Duodenal mucosa (tissue), 2 donors: ENCODE data around the gene DCLK3.

ENCODE experiments used
- H3K27ac ChIP-seq: one replicate; pipeline ENCODE4 v1.7.0; 2013; ENCODE audit warnings: low read depth, low read length
- H3K27me3 ChIP-seq, 2 donors: one replicate each; pipeline ENCODE4 v1.7.0; 2013; ENCODE audit warnings: low read length in 2 of 2, control low read depth in 1 of 2; ENCODE audit not compliant: insufficient read depth in 2 of 2, control insufficient read depth in 1 of 2
- H3K36me3 ChIP-seq, 2 donors: one replicate each; pipeline ENCODE4 v1.7.0; 2013; ENCODE audit warnings: low read length in 2 of 2, control low read depth in 1 of 2; ENCODE audit not compliant: insufficient read depth in 2 of 2, control insufficient read depth in 1 of 2
- H3K4me1 ChIP-seq, 2 donors: one replicate each; pipeline ENCODE4 v1.7.0; 2013; ENCODE audit warnings: low read length in 2 of 2, control low read depth in 1 of 2; ENCODE audit not compliant: insufficient read depth in 2 of 2, control insufficient read depth in 1 of 2
- H3K4me3 ChIP-seq, 2 donors: one replicate each; pipeline ENCODE4 v1.7.0; 2013; ENCODE audit warnings: low read length in 2 of 2, low read depth in 1 of 2
- H3K9ac ChIP-seq, 2 donors: one replicate each; pipeline ENCODE4 v1.7.0; 2013; ENCODE audit warnings: low read length in 2 of 2, low read depth in 1 of 2
- H3K9me3 ChIP-seq, 2 donors: one replicate each; pipeline ENCODE4 v1.7.0; 2013; ENCODE audit warnings: low read length in 2 of 2, control low read depth in 1 of 2; ENCODE audit not compliant: control insufficient read depth in 1 of 2

Gene DCLK3

GRCh38 chr3:36710606-36711005 lies 53.7 kb downstream of the DCLK3 start:
- H3K4me1 ChIP-seq: no peaks in the 10 kb centered on the region
- no peak overlapping the region for H3K9ac ChIP-seq
- H3K27ac ChIP-seq: no peak overlapping the region
- H3K27me3 ChIP-seq: no peaks in the 10 kb centered on the region
- H3K36me3 ChIP-seq: no peaks in the 10 kb centered on the region
- H3K9me3 ChIP-seq: no peaks in the 10 kb centered on the region
- no peak overlapping the region for H3K4me3 ChIP-seq

- no peak overlapping the region for H3K4me3 ChIP-seq
- no peak overlapping the region for H3K27ac ChIP-seq
- H3K4me1 ChIP-seq: no peaks in the 10 kb centered on the region
- no peaks in the 10 kb centered on the region for H3K36me3 ChIP-seq
- H3K27me3 ChIP-seq: no peaks in the 10 kb centered on the region
- H3K9ac ChIP-seq: no peak overlapping the region
- no peaks in the 10 kb centered on the region for H3K9me3 ChIP-seq
Observed at GRCh38 chr3:36709826-36710365, 54.5 kb downstream of the DCLK3 start.

DNA sequence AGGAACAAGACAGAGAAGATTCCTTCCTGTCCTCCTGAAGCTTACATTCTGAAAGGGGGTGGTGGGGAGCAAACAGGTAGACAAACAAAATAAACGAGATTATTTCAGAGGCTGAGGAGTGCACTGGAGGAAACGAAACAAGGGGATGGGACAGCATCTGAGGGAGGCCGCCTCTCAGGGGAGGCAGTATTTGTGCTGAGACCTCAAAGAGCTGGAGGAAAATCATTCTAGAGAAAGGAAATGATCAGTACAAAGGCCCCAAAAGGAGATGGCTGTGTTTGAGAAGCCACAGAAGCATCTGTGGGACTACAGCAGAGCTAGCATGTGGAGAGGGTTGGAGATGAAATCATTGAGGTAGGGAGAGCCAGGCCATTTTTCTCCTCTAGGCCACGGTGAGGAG lies 55.1 kb downstream of the DCLK3 start:
- no peak overlapping the region for H3K9ac ChIP-seq
- H3K36me3 ChIP-seq: no peaks in the 10 kb centered on the region
- no peaks in the 10 kb centered on the region for H3K27me3 ChIP-seq
- no peak overlapping the region for H3K4me3 ChIP-seq
- no peaks in the 10 kb centered on the region for H3K9me3 ChIP-seq
- H3K4me1 ChIP-seq: no peaks in the 10 kb centered on the region
- H3K27ac ChIP-seq: no peak overlapping the region

DNA sequence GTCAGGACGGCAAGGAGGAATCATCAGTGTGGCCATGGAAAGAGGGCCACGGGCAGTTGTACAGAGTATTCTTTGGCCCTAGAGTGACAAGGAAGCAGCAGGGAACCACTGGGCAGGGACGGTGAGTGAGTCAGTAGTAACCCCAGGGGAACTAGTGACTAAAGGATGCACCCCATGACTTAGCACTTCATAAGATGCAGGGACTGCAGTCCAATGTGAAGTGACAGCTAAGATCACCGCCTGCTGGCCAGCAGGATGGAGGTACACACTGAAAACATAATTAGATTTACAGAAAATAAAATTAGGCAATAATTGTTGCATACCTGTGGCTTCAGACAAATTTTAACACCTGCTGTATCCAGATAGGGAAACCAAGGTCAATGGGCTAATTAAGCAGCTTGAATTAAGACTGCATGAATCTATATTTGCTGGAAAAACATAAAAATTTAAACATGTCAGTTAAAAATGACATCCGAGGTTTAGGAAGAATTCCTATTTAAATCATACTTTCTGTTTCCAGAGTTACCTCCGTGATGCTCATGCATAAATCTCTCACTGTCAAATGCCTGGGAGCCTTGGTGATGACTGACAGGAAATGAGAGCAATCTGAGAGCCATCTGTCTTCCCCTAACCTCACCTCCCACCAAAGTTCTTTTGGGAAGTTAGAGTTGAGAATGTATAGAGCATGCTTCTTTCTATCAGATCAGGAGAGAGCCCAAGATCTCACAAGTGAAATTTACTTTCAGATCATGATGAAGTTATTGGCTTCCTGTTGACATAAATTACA lies 56.5 kb downstream of the DCLK3 start:
- H3K9ac ChIP-seq: no peak overlapping the region
- H3K36me3 ChIP-seq: no peaks in the 10 kb centered on the region
- H3K27me3 ChIP-seq: no peaks in the 10 kb centered on the region
- H3K27ac ChIP-seq: no peak overlapping the region
- H3K4me1 ChIP-seq: no peaks in the 10 kb centered on the region
- no peaks in the 10 kb centered on the region for H3K9me3 ChIP-seq
- no peak overlapping the region for H3K4me3 ChIP-seq

DNA sequence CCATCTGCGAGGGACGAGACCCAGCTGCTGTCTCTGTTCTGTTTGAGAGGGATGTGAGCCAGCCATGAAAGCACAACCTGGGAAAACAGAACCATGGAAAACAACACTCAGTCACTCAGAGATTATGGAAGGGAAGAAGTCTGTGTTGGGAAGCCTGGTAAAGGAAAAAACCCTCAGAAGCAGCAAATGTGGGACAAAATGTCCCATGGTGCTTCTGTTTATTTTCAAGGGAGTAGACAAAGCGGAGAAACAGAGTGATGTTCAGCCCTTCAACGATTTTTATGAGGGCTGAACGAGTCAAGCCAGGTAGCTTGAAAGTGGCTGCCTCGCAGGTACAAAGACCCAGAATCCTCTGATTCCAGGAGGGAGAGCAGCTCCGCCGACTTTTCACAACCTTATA lies 59.3 kb downstream of the DCLK3 start:
- H3K9ac ChIP-seq: no peak overlapping the region
- no peaks in the 10 kb centered on the region for H3K27me3 ChIP-seq
- no peaks in the 10 kb centered on the region for H3K9me3 ChIP-seq
- H3K4me1 ChIP-seq: no peaks in the 10 kb centered on the region
- H3K4me3 ChIP-seq: no peak overlapping the region
- no peaks in the 10 kb centered on the region for H3K36me3 ChIP-seq
- H3K27ac ChIP-seq: no peak overlapping the region

DNA sequence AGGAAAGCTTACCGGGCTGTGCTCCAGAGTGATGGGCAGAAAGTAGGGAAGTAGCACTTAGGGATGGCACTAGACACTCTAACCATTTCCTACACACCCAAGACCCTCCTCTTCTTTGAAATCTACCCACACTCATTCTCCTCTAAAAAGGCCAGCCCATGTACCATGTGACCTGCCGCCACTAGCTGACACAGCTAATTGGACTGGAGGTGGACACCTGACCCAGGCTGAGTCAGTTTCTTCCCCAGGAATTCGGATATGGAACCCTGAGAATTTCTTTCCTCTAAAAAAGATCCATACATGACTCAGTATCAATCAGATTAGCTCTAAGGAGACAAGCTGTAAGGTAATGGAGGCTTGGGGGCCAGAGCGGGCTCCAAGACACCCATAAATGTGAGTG lies 60.1 kb downstream of the DCLK3 start:
- Histone ChIP-seq H3K27me3 (no peaks in the 10 kb centered on the region), H3K9me3 (no peaks in the 10 kb centered on the region), H3K27ac (no peak overlapping the region), H3K4me1 (no peaks in the 10 kb centered on the region), H3K36me3 (no peaks in the 10 kb centered on the region), H3K4me3 (no peak overlapping the region), H3K9ac (no peak overlapping the region)

DNA sequence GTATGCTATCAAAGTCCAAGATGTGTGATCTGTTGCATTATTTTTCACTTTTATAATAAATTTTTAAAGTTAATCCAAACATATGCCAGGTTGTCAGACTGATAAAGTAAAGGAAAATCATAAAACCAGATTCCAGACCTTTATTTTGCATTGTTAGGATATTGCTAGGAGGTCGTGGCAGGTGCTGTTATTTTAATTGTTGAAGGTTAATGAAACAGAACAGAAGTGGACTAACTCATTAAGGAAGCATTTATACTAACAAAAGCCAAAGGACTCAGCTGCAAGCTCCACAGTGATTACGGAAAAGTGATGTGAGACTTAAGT lies 63.1 kb downstream of the DCLK3 start:
- Histone ChIP-seq H3K36me3 (no peaks in the 10 kb centered on the region), H3K4me1 (no peaks in the 10 kb centered on the region), H3K9ac (no peak overlapping the region), H3K27ac (no peak overlapping the region), H3K9me3 (no peaks in the 10 kb centered on the region), H3K4me3 (no peak overlapping the region), H3K27me3 (no peaks in the 10 kb centered on the region)

GRCh38 chr3:36700537-36701248 lies 63.7 kb downstream of the DCLK3 start:
- Histone ChIP-seq H3K36me3 (no peaks in the 10 kb centered on the region), H3K9me3 (no peaks in the 10 kb centered on the region)

GRCh38 chr3:36698314-36698713 lies 66.0 kb downstream of the DCLK3 start:
- Histone ChIP-seq H3K27ac (no peak overlapping the region), H3K27me3 (peaks cover 0 to 4% of the 10 kb centered on the region in 2 donors), H3K4me1 (no peaks in the 10 kb centered on the region), H3K36me3 (no peaks in the 10 kb centered on the region), H3K4me3 (no peak overlapping the region), H3K9ac (no peak overlapping the region), H3K9me3 (no peaks in the 10 kb centered on the region)

More at GRCh38 chr3:36700537-36701248, 63.7 kb downstream of the DCLK3 start:
- Histone ChIP-seq H3K9ac (no peak overlapping the region), H3K27me3 (no peaks in the 10 kb centered on the region), H3K27ac (no peak overlapping the region), H3K4me3 (no peak overlapping the region), H3K4me1 (no peaks in the 10 kb centered on the region)

DNA sequence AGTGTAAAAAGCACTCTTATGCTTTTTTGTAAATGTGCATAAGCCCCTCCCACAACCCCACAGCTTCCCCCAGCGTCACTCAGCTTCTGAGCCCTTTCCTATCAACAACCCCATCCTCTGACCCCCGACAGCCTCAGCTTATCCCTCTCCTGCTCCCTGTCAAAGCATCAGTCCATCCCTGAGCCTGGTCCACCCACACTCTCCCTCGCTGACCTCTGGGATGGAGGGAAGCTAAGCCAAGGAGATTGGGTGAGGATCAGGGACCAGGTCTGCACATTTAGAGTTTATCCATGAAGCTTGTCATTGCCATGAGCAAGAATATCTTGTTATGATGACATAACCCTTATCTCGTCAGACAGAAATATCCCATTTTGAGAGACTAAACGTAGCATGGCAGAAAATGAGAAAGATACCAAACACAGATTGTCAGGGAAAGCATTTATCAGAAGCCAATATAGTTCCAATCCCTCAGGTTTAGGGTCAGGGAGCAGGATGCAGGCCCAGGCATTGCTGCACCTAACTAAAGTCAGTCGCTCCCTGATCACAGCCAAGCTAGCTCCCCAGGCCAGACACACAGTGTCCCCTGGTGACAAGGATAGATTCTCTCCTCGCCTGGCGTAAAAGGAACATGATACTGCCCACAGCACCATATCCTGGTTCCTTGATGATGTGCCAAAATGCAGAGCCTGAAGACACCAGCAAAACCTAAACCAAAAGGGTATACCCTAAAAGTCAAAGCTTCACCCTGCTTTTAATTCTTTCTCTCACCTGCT lies 66.9 kb downstream of the DCLK3 start:
- Histone ChIP-seq H3K36me3 (no peaks in the 10 kb centered on the region), H3K4me3 (no peak overlapping the region), H3K4me1 (no peaks in the 10 kb centered on the region), H3K9ac (no peak overlapping the region), H3K27ac (no peak overlapping the region), H3K27me3 (peaks cover 0 to 4% of the 10 kb centered on the region in 2 donors), H3K9me3 (no peaks in the 10 kb centered on the region)
